ENCODE results near the gene CTNNA3. TPM values are rescaled to one million over a fixed set of nuclear protein-coding genes. Genes with fewer than 3 reads are reported as not detected.

The CTNNA3 gene
- total and polyA plus RNA-seq, 2 donors from 2014 or later, result 0.45 to 0.72 TPM

GRCh38 chr10:66762218-66762729, 933.7 kb downstream of the CTNNA3 start:
- FAIRE-seq, result no peak
- intact Hi-C loops (cut with DNase I), result no loop called here
- Histone ChIP-seq H3K27ac (ENCODE audit: low read depth in 2 of 2, low read length in 2 of 2) (no peak overlapping the region), H3K4me1 (ENCODE audit: control insufficient read depth in 2 of 3, insufficient read depth in 2 of 3, low read depth in 1 of 3, low read length in 3 of 3) (no peaks in the 10 kb centered on the region), H3K36me3 (ENCODE audit: control insufficient read depth in 2 of 3, insufficient read depth in 3 of 3, low read length in 3 of 3) (no peaks in the 10 kb centered on the region), H3K4me3 (ENCODE audit: low read length in 3 of 3) (no peak overlapping the region), H3K9ac (ENCODE audit: low read length in 3 of 3) (no peak overlapping the region), H3K9me3 (ENCODE audit: control insufficient read depth in 2 of 3, insufficient read depth in 1 of 3, low read length in 3 of 3) (no peaks in the 10 kb centered on the region), H3K27me3 (ENCODE audit: control insufficient read depth, insufficient read depth, low read length) (no peaks in the 10 kb centered on the region)
- no peak for DNase-seq
- no peak for TF ChIP-seq CTCF (IDR thresholded peaks at IDR 0.05; ENCODE audit: borderline replicate concordance, extremely low read depth, insufficient read depth)

- no peak for TF ChIP-seq CTCF (IDR thresholded peaks at IDR 0.05; ENCODE audit: borderline replicate concordance, extremely low read depth, insufficient read depth)
- H3K36me3 ChIP-seq (ENCODE audit: control insufficient read depth in 2 of 3, insufficient read depth in 3 of 3, low read length in 3 of 3), result no peaks in the 10 kb centered on the region
- DNase-seq, result no peak
- no peak overlapping the region for H3K4me3 ChIP-seq (ENCODE audit: low read length in 3 of 3)
- intact Hi-C loops (cut with DNase I), result no loop called here
- H3K27ac ChIP-seq (ENCODE audit: low read depth in 2 of 2, low read length in 2 of 2), result no peak overlapping the region
- no peaks in the 10 kb centered on the region for H3K4me1 ChIP-seq (ENCODE audit: control insufficient read depth in 2 of 3, insufficient read depth in 2 of 3, low read depth in 1 of 3, low read length in 3 of 3)
- no peaks in the 10 kb centered on the region for H3K9me3 ChIP-seq (ENCODE audit: control insufficient read depth in 2 of 3, insufficient read depth in 1 of 3, low read length in 3 of 3)
- no peak overlapping the region for H3K9ac ChIP-seq (ENCODE audit: low read length in 3 of 3)
- H3K27me3 ChIP-seq (ENCODE audit: control insufficient read depth, insufficient read depth, low read length), result no peaks in the 10 kb centered on the region
- no peak for FAIRE-seq
These were observed 935.1 kb downstream of the CTNNA3 start for GRCh38 chr10:66760941-66761340.

GRCh38 chr10:66755474-66755873, 940.5 kb downstream of the CTNNA3 start:
- Histone ChIP-seq H3K36me3 (ENCODE audit: control insufficient read depth in 2 of 3, insufficient read depth in 3 of 3, low read length in 3 of 3) (no peaks in the 10 kb centered on the region), H3K27ac (ENCODE audit: low read depth in 2 of 2, low read length in 2 of 2) (no peak overlapping the region), H3K4me3 (ENCODE audit: low read length in 3 of 3) (no peak overlapping the region), H3K27me3 (ENCODE audit: control insufficient read depth, insufficient read depth, low read length) (no peaks in the 10 kb centered on the region), H3K9me3 (ENCODE audit: control insufficient read depth in 2 of 3, insufficient read depth in 1 of 3, low read length in 3 of 3) (no peaks in the 10 kb centered on the region), H3K4me1 (ENCODE audit: control insufficient read depth in 2 of 3, insufficient read depth in 2 of 3, low read depth in 1 of 3, low read length in 3 of 3) (no peaks in the 10 kb centered on the region), H3K9ac (ENCODE audit: low read length in 3 of 3) (no peak overlapping the region)
- DNase-seq (no peak), FAIRE-seq (no peak)
- intact Hi-C loops (cut with DNase I), result no loop called here
- TF ChIP-seq CTCF (IDR thresholded peaks at IDR 0.05; ENCODE audit: borderline replicate concordance, extremely low read depth, insufficient read depth), result no peak

GRCh38 chr10:66752714-66753113, 943.3 kb downstream of the CTNNA3 start:
- Histone ChIP-seq H3K9ac (ENCODE audit: low read length in 3 of 3) (no peak overlapping the region), H3K27me3 (ENCODE audit: control insufficient read depth, insufficient read depth, low read length) (no peaks in the 10 kb centered on the region), H3K4me1 (ENCODE audit: control insufficient read depth in 2 of 3, insufficient read depth in 2 of 3, low read depth in 1 of 3, low read length in 3 of 3) (no peaks in the 10 kb centered on the region), H3K36me3 (ENCODE audit: control insufficient read depth in 2 of 3, insufficient read depth in 3 of 3, low read length in 3 of 3) (no peaks in the 10 kb centered on the region), H3K4me3 (ENCODE audit: low read length in 3 of 3) (no peak overlapping the region), H3K9me3 (ENCODE audit: control insufficient read depth in 2 of 3, insufficient read depth in 1 of 3, low read length in 3 of 3) (no peaks in the 10 kb centered on the region), H3K27ac (ENCODE audit: low read depth in 2 of 2, low read length in 2 of 2) (no peak overlapping the region)
- DNase-seq, result no peak
- FAIRE-seq, result no peak
- intact Hi-C loops (cut with DNase I), result no loop called here
- no peak for TF ChIP-seq CTCF (IDR thresholded peaks at IDR 0.05; ENCODE audit: borderline replicate concordance, extremely low read depth, insufficient read depth)

Measured in kidney (tissue), 14 donors.